GM19035 (cell line): ENCODE measurements around the gene ELF4.

Source experiments
- ATAC-seq: cut with Tn5 transposase; IDR thresholded peaks from one replicate; pipeline ENCODE4 v1.9.1; 2021; ENCODE audit not compliant: unreplicated experiment

Gene ELF4

DNA sequence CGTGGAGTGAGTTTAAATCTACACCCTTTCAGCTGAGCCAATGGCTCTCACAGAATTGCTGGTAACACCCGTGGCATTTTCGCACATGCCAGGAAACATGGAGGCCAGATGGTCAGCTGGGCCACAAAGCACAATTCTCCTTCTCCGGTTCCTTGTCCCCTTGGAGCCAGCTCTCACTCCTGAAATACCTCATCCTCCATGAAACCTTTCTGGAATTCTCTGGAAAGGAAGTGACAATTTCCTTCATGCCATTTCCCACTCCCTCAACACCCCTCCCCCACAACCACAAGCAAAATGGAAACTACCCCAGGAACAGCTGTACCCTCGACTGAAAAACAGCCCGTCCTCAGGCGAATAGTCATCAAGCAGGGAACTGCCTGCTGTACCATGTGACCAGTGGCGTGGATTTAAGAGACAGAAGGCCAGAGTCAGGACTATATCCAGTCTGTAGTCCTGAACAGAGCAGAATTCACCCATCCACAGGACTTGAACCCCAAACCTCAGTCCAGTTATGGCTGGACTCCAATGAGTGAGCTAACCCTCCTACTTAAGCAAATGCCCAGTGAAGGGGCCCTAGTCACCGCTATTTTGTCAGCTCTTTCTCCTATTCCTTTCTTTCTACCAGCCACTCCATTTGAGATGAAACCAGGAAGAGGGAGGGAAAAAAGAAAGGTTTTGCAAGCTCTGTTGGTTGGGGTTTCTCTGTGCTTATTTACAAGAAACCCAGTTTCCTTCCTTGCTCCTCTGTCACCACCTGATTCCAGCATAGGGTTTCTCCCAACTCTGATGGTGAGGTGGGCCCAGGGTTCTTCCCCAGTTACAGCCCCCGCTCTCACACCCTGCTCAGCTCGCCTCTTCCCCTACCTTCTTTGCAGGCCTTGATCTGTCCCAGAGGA, 24.5 kb downstream of the ELF4 start:
- no peak for ATAC-seq

- ATAC-seq, result peak; percentile 37
Measured at GRCh38 chrX:130084631-130085237, 25.6 kb downstream of the ELF4 start.

GRCh38 chrX:130083656-130084382, 26.5 kb downstream of the ELF4 start:
- ATAC-seq, result peak; percentile 30

DNA sequence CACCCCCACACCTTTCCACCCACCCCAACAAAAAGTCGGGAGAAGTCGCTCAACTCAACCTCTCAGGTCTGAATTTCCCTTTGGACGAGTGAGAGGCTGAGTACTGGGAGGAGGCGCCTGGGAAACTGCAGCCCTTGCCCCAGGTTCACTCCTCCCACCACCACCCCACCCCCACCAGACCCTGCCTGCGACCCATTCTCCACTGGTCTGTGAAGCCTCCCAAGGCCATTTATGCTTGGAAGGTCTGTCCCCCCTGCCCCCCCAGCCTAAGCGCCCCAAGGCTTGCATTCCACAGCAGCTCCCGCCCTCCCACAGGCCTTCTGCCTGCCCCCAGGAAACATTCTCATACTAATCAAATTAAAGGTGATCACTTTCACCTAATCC, 27.2 kb downstream of the ELF4 start:
- no peak for ATAC-seq

- peak; percentile 68 for ATAC-seq
Measured at GRCh38 chrX:130082244-130083106, 27.8 kb downstream of the ELF4 start.

DNA sequence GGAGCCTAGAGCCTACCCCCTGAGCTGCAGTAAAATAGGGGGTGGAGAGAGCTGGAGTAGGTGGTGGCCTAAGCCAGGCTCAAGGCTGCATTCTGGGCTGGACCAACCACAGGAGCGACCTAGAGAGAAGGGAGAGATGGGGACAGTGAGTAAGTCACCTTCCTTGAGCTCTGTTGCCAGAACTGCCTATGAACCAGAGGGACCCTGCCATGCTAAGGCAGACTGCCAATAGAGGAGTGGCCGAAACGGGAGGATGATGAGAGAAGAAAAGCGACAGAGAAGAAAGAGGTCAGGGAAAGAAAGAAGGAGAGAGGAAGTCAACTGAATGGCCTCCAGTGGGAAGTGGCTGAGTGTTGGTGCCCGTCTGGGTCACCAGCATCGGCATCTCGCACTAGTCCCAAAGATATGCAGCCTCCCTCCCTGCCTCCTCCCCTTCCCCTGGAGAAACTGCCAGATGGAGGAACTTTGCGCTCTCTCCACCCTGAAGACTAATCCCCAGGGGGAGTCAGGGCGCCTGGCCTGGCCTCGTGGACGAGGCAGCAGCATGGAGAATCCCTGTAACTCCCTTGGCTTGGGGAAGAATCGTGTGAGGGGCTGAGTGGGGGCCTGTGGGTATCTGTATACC, 28.8 kb downstream of the ELF4 start:
- no peak for ATAC-seq

DNA sequence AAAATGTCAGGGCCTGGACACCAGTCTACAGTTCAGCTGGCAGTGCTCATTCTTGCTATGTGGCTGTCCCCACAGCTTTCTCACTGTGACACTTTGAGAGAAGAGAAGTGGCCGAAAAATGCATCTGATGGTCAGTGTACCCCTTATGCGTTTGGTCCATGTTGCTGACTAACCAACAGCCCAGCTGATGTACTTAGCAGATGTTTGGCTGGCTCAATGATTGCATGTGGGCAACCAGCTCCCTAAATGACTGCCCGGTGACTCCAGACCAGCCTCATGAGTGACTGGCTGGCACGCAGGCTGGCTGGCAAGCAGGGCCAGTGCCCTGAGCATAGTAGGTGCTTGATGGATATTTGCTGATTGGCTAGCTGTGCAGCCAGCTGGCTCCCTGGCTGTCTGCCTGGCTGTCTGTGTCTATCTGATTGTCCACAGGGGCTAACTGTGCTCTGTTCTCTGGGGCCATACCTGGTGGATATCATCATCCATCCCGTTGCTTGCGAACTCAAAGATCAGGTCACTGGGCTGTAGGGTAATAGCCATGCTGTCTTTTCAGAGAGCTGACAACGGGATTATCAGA, 29.4 kb downstream of the ELF4 start:
- no peak for ATAC-seq

- no peak for ATAC-seq
Measured at GRCh38 chrX:130079824-130080406, 30.4 kb downstream of the ELF4 start.

DNA sequence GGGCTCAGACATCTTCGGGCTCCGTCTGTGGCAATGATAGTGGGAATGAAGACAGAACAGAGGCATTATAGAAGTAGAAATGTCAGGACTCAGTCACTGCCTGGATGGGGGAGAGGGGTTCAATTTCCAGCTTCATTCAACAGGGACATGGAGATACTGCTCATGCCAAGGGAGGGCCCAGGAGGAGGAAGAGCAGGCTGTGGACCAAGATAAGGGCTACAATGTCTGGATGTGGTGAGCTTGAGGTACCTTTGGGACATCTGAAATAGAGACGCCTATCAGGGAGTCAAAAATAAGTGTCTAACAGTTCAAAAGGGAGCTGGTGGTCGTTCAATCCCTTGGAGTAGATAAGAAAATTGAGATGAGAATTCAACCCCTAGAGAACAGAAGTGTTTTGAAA, 34.5 kb downstream of the ELF4 start:
- ATAC-seq, result no peak

DNA sequence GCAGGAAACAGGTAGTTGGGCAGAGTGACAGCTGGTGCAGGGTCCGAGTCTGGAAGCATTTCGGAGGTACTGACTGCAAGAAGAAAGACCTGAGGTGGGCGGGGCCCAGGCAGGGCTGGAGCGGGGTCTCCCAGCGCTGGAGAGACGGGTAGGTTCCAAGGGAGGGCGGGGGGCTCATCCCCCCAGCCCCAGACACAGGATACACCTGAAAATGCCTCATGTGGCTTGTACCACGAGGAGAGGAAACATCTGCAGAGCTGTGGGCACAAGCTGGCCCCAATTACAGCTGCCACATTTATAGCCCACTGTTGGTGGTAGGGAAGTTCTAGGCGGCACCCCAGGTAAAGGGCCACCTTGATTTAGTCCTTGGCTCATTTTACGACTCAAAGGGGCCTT, 38.0 kb downstream of the ELF4 start:
- ATAC-seq, result no peak

DNA sequence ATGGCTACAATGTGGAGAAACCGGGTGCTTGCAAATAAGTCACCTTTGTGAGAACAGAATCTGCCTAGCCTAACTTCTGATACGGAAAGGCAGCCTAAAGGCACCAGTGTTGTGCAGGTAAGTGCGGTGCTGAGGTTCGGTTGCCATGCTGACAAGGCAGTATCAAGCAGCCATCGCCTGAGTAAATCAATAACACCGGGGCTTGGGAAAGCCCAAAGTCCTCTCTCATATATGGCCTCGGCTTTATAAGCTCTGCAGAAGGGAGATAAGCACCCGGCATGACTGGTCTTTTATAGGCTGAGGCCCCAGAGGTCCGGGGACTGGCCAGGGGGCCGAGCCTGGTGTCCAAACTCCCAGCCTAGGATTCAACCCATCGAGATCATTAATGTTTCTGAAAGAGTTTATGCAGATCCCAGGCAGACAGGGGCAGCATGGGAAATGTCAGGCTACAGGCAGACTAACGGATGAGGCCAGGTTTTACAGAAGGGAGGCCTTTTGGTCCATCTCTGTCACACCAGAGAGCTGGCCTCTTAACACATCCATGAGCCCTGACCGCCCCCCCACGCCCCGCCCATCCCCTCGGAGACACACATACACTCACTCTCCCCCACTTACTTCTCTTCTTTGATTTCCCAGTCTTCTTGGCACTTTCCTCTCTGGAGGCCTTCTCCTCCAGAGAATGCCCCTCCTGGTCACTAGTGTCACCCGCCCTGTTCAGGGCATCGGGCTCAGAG, 38.5 kb downstream of the ELF4 start:
- no peak for ATAC-seq

DNA sequence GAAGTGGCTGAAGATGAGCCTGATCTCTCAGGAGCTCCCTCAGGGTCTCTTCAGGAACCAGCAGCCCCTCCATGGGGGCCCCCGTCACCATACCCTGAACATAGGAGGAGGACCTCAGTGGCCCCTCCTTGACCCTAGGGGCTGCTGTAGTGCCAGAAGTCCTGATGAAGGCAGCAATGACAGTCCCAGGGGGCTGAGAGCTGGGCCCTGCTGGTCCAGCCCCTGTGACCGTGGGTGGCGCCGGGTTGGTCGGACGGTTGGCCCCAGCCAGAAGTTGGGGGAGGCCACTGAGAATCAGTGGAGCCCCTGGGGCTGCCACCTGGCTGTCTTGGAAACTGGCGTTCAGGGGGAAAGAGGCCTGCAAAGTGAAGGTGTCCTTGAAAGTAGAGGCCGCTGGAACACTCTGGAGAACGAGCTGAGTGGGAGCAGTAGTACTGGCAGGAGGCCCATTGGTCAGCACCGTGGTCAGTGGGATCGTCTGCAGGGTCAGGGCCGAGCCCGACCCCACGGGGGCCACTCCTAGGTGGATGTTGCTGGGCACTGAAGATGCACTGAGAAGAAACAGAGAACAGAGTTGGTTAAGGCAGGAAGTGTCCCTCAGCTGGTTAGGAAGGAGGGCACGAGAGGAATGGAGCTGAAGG, 43.2 kb downstream of the ELF4 start:
- no peak for ATAC-seq

GRCh38 chrX:130060122-130061069, 49.9 kb downstream of the ELF4 start:
- peak; percentile 94 for ATAC-seq

DNA sequence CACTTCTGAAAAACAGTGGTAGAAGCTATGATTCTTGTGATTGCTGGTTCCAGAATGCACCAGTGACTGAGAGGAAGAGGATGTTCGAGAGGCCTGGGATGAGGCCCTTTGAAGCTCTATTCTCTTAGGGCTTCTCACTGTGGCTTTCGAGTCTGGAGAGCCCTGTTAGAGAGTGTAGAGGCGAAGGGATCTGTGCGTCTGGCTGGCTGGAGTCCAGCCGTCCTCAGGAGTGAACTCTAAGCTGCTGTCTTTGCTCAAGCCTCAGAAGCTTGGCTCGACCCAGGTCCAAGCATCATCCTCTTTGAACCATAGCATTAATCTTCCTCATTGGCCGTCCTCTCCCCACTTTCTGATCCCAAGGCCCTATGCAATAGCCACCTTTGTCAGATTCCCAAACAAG, 51.6 kb downstream of the ELF4 start:
- no peak for ATAC-seq

DNA sequence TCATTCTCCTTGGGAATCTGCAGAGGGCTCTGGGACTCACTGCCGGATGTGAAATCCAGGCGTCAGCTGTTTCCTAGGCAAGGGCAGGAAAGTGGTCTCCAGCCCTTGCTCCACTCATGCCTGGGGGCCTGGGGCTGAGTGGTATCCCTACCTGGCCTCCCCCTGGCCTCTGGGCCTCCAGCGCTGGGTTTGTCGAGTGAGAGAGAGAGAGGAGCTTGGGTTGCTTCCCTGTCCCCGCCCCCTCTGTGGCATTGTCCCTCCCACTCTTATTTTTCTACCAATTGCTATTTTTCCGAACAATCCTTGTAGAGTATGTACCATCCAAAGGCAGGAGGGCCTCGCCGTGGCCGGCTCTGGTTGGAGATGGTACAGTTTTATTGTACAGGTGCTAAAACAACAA, 53.1 kb downstream of the ELF4 start:
- no peak for ATAC-seq

GRCh38 chrX:130055899-130056298, 54.4 kb downstream of the ELF4 start:
- ATAC-seq, result no peak

GRCh38 chrX:130055103-130055502, 55.2 kb downstream of the ELF4 start:
- ATAC-seq, result no peak

- ATAC-seq, result no peak
Measured at GRCh38 chrX:130053236-130053635, 57.1 kb downstream of the ELF4 start.
